Astrocyte (in vitro differentiated cells and primary cell): ENCODE data around the gene KIF18A.

Experiments used
- EZH2 ChIP-seq: IDR thresholded peaks from 2 replicates; pipeline ENCODE4 v1.6.1; 2012; ENCODE audit warnings: mild to moderate bottlenecking, low read length, inconsistent platforms; ENCODE audit not compliant: insufficient read depth
- TF ChIP-seq, protein P1 (sequence below): IDR thresholded peaks from 2 replicates; pipeline ENCODE4 v1.5.1; 2011; ENCODE audit warnings: low read depth, mild to moderate bottlenecking, inconsistent platforms, low read length, moderate library complexity; ENCODE audit not compliant: insufficient read depth

DNA sequence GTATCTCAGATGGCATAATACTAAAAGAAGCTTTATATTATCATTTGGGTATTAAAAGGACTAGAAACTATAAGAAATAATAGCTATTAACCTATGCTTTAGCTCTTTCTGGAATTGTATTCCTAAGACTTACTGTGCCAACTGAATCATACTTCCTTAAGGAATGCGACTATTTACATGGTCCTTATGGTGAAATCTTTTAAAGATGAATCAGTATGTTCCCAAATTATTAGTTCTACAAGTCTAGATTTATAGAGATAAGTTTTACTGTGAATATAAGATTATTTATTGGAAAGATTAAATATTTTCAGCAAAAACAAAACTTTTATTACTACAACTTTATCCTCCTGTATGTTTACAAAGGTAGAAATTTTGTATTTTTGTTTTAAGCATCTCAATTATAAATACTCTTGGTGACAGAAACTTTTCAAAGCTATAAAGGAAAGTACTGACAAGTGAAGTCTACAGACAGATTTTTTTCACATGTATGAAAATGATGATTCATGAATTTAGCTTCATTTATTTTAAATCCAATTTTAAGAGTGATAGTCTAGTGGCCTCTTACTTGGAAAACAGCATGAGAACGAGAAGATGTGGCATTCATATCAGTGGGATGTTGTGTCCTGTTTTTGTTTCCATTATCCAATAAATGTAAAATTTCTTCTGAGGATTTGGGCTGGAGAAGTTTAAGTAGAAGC, 17.8 kb downstream of the KIF18A start:
- no peak for TF ChIP-seq EZH2
- TF ChIP-seq, protein P1, sequence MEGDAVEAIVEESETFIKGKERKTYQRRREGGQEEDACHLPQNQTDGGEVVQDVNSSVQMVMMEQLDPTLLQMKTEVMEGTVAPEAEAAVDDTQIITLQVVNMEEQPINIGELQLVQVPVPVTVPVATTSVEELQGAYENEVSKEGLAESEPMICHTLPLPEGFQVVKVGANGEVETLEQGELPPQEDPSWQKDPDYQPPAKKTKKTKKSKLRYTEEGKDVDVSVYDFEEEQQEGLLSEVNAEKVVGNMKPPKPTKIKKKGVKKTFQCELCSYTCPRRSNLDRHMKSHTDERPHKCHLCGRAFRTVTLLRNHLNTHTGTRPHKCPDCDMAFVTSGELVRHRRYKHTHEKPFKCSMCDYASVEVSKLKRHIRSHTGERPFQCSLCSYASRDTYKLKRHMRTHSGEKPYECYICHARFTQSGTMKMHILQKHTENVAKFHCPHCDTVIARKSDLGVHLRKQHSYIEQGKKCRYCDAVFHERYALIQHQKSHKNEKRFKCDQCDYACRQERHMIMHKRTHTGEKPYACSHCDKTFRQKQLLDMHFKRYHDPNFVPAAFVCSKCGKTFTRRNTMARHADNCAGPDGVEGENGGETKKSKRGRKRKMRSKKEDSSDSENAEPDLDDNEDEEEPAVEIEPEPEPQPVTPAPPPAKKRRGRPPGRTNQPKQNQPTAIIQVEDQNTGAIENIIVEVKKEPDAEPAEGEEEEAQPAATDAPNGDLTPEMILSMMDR = no peak
